ENCODE data around the gene AMBN.
A peak's percentile ranks its signal among the peaks of the same experiment; 100 is the strongest.

AMBN gene

GRCh38 chr4:70600305-70600704 lies 8.2 kb downstream of the AMBN start:
- Mint-ChIP-seq H3K4me1 (peaks cover 6% of the 10 kb centered on the region), H3K27me3 (peaks cover 2% of the 10 kb centered on the region), H3K36me3 (no peaks in the 10 kb centered on the region), H3K4me3 (no peak overlapping the region), H3K9me3 (no peaks in the 10 kb centered on the region), H3K27ac (no peak overlapping the region)
- ATAC-seq = no peak

- no peak for ATAC-seq
- no peaks in the 10 kb centered on the region for H3K27me3 Mint-ChIP-seq
- H3K27ac Mint-ChIP-seq = no peak overlapping the region
- peaks cover 6% of the 10 kb centered on the region for H3K4me1 Mint-ChIP-seq
- no peak overlapping the region for H3K4me3 Mint-ChIP-seq
- H3K36me3 Mint-ChIP-seq = no peaks in the 10 kb centered on the region
- no peaks in the 10 kb centered on the region for H3K9me3 Mint-ChIP-seq
Measured at GRCh38 chr4:70600977-70601376, 8.9 kb downstream of the AMBN start.

- Mint-ChIP-seq H3K27ac (no peak overlapping the region), H3K36me3 (no peaks in the 10 kb centered on the region), H3K4me1 (peaks cover 6% of the 10 kb centered on the region), H3K4me3 (no peak overlapping the region), H3K9me3 (no peaks in the 10 kb centered on the region), H3K27me3 (no peaks in the 10 kb centered on the region)
- peak; percentile 84 for ATAC-seq
Measured at GRCh38 chr4:70601422-70602039, 9.5 kb downstream of the AMBN start.

DNA sequence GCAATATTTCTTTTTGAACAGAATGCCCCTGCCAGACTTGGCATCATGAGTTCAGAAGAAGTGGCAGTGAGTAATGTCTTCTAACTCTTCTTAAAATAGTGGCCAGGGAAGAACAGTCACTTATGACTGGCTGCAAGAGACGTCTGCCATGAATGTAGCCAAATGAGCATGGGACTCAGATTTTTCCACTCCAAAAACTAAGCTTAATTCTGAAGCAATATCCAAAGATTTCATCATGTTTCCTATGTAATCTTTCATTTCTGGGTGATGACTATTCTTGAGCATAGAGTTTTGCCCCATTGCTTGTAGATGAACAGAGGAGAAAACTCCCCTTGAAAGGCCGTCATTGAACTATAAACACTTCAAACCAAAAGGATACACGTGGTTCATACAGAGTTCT lies 11.8 kb downstream of the AMBN start:
- no peak overlapping the region for H3K27ac Mint-ChIP-seq
- H3K4me3 Mint-ChIP-seq = no peak overlapping the region
- no peaks in the 10 kb centered on the region for H3K9me3 Mint-ChIP-seq
- peaks cover 6% of the 10 kb centered on the region for H3K4me1 Mint-ChIP-seq
- ATAC-seq = no peak
- no peaks in the 10 kb centered on the region for H3K36me3 Mint-ChIP-seq
- no peaks in the 10 kb centered on the region for H3K27me3 Mint-ChIP-seq

GRCh38 chr4:70606459-70606858 lies 14.4 kb downstream of the AMBN start:
- Mint-ChIP-seq H3K36me3 (no peaks in the 10 kb centered on the region), H3K27me3 (no peaks in the 10 kb centered on the region), H3K9me3 (no peaks in the 10 kb centered on the region), H3K4me1 (peaks cover 1% of the 10 kb centered on the region), H3K27ac (no peak overlapping the region), H3K4me3 (no peak overlapping the region)
- no peak for ATAC-seq

GRCh38 chr4:70607334-70607853 lies 15.3 kb downstream of the AMBN start:
- Mint-ChIP-seq H3K36me3 (no peaks in the 10 kb centered on the region), H3K27ac (no peak overlapping the region), H3K4me1 (no peaks in the 10 kb centered on the region), H3K4me3 (no peak overlapping the region), H3K27me3 (no peaks in the 10 kb centered on the region), H3K9me3 (no peaks in the 10 kb centered on the region)
- no peak for ATAC-seq

GRCh38 chr4:70608324-70608723 lies 16.3 kb downstream of the AMBN start:
- Mint-ChIP-seq H3K27me3 (no peaks in the 10 kb centered on the region), H3K27ac (no peak overlapping the region), H3K4me1 (peaks cover 3% of the 10 kb centered on the region), H3K9me3 (no peaks in the 10 kb centered on the region), H3K36me3 (no peaks in the 10 kb centered on the region), H3K4me3 (no peak overlapping the region)
- ATAC-seq = no peak

DNA sequence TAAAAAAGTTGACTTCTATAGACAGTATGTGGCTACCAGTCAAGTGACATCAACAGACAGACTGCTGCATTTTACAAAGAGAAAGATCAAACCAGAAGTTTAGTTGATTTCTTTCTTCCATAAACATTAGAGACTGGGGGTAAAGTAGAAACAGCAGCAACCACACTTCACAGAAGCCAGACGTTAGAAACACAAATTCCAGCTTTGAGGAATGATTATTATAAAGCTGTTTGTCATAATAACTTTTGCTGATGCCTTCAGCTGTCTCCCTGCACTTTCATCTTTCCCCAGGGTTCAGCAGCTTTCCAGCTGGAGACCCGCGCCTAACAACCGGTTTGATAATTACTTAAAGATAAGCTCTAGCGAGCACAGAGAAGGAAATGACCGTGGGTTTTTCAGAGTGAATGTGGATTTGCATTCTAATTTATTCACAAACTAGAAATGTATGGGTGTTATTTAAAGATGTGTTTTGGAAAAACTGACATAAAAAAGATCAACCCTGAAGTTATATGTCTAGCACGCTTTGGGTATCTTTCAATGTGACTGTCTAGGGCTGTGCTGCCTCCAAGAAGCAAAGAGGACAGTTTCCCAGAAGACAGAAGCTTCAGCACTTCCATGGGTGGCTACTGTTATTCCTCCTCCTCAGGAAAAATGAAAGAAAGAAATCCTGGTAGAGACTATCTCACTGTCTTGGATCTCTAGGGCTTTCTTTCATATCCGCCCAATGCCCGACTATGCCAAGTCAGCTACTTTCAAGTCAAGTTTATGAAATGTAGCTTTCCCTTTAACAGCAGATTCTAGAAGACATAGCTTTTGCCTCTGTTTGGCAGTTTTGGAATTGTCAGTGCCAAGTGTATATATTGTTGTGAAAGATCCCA lies 21.5 kb downstream of the AMBN start:
- peaks cover 5% of the 10 kb centered on the region for H3K36me3 Mint-ChIP-seq
- peak overlapping the region; percentile 74 for H3K27ac Mint-ChIP-seq
- peaks cover 33% of the 10 kb centered on the region for H3K4me1 Mint-ChIP-seq
- H3K4me3 Mint-ChIP-seq = peak overlapping the region; percentile 68
- H3K9me3 Mint-ChIP-seq = no peaks in the 10 kb centered on the region
- no peaks in the 10 kb centered on the region for H3K27me3 Mint-ChIP-seq
- peak; percentile 77 for ATAC-seq

DNA sequence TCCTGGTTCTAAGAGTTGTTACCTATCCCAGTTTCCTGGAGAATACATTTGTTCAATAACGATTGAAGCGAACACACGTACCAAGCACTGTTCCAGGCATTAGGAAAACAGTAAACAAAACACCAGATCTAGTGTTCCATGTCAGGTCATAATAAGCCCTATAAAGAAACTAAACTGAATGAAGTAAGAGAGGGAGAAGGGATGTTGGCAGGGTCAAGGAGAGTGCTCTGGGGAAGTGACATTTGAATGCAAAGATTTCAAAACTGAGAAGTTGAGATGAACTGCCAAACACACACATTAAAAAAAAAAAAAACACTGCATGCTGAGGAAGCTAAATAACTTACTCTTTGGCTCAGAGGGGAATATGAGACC lies 22.1 kb downstream of the AMBN start:
- H3K27ac Mint-ChIP-seq = peak overlapping the region; percentile 74
- H3K4me3 Mint-ChIP-seq = peak overlapping the region; percentile 68
- H3K27me3 Mint-ChIP-seq = no peaks in the 10 kb centered on the region
- ATAC-seq = no peak
- H3K9me3 Mint-ChIP-seq = peaks cover 3% of the 10 kb centered on the region
- peaks cover 11% of the 10 kb centered on the region for H3K36me3 Mint-ChIP-seq
- H3K4me1 Mint-ChIP-seq = peaks cover 33% of the 10 kb centered on the region

GRCh38 chr4:70619288-70619687 lies 27.2 kb downstream of the AMBN start:
- H3K4me3 Mint-ChIP-seq = no peak overlapping the region
- H3K27ac Mint-ChIP-seq = no peak overlapping the region
- H3K4me1 Mint-ChIP-seq = peaks cover 21% of the 10 kb centered on the region
- peaks cover 3% of the 10 kb centered on the region for H3K9me3 Mint-ChIP-seq
- peaks cover 14% of the 10 kb centered on the region for H3K36me3 Mint-ChIP-seq
- no peak for ATAC-seq
- H3K27me3 Mint-ChIP-seq = no peaks in the 10 kb centered on the region

- peaks cover 3% of the 10 kb centered on the region for H3K9me3 Mint-ChIP-seq
- H3K27me3 Mint-ChIP-seq = no peaks in the 10 kb centered on the region
- H3K27ac Mint-ChIP-seq = no peak overlapping the region
- no peak for ATAC-seq
- H3K4me1 Mint-ChIP-seq = peaks cover 19% of the 10 kb centered on the region
- H3K36me3 Mint-ChIP-seq = peaks cover 14% of the 10 kb centered on the region
- no peak overlapping the region for H3K4me3 Mint-ChIP-seq
Measured at GRCh38 chr4:70619778-70620177, 27.7 kb downstream of the AMBN start.

DNA sequence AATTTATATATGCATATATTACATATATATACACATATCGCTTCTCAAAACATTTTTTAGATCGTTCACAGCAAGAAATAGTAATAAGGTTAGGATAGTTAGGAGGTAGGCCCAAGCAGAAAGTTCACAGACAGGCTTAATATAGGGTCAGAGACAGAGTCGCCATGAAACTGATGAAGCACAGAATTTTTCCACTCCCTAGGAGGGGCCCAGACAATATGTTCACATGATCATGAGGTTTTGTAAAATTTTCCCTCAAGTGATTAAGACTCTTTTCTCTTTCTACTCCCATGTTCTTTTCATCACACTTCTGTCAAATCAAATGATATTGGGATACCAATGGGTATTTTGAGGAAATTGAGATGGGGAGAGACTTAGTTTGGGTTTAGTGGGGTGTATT lies 31.3 kb downstream of the AMBN start:
- H3K36me3 Mint-ChIP-seq = peaks cover 11% of the 10 kb centered on the region
- no peaks in the 10 kb centered on the region for H3K4me1 Mint-ChIP-seq
- H3K27me3 Mint-ChIP-seq = no peaks in the 10 kb centered on the region
- no peak overlapping the region for H3K27ac Mint-ChIP-seq
- peaks cover 3% of the 10 kb centered on the region for H3K9me3 Mint-ChIP-seq
- ATAC-seq = no peak
- no peak overlapping the region for H3K4me3 Mint-ChIP-seq

DNA sequence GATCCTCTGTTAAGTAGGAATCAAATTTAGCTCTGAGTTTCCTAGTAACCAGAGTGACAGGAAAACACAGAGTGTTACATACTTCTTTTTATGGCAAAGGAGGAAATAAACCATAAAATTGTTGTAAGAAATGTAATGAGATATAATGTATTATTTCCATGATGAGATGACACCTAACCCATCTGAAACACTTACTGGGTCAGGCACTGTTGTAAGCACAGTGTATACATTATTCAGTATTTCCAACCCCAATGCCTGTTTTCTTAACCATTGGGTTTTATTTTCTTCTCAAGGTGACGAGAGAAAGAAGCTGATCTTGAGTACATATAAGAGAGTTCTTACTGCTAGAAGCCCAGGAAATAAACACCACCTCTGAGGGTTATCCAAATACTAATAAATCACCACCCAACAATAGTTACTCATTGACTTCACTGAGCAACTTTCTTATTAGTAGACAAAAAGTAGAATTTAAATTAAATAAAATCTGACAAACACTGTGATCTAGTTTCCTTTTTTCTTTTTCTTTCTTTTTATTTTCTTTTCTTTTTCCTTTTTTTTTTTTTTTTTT lies 32.3 kb downstream of the AMBN start:
- Mint-ChIP-seq H3K4me1 (no peaks in the 10 kb centered on the region), H3K36me3 (peaks cover under 1% of the 10 kb centered on the region), H3K9me3 (no peaks in the 10 kb centered on the region), H3K27me3 (no peaks in the 10 kb centered on the region), H3K27ac (no peak overlapping the region), H3K4me3 (no peak overlapping the region)
- no peak for ATAC-seq

DNA sequence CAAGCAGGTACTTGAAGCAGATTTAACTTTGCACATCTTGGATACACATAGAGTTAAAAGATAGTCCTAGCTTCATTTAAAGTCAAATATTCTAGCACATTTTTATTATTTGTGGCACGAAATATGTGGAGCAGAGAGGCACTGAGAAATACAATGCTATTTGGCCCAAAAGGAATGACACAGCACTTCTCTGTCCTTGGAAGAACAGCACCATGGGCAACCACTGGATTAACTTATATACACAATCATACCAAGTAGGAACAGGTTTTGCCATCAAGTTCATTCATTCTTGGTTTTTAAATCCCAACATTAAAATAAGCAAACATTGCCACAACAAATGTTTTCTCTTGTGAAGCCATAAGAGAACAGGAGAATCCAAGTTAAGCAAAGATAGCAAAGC lies 35.6 kb downstream of the AMBN start:
- no peaks in the 10 kb centered on the region for H3K9me3 Mint-ChIP-seq

DNA sequence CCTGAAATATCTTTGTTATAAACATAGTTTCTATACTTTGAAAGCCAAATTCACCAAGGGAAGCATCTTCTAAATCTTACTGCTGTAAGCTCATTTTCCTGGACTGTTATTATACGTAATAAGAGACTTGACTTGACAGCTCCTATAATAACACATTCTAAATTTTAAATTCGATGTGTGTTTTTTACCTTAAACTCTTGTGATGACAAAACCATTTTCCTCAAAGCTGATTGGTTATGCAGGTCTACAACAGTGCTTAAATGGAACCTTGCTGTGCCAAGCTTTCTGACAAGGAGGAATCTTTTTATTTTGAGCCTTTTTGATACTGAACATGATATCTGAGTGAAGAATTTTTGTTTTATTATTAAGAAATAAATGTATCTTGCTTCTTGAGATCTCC lies 36.4 kb downstream of the AMBN start, which contains the start of gene ENAM:
Gene ENAM, plus strand, starts transcription at position 301 of the 400 bp plus-strand sequence. CDS start 757 bp downstream, outside the sequence.
- H3K9me3 Mint-ChIP-seq = no peaks in the 10 kb centered on the region
- ATAC-seq = no peak
- H3K27me3 Mint-ChIP-seq = no peaks in the 10 kb centered on the region
- peak within 1 kb of the TSS; percentile 47 for H3K27ac Mint-ChIP-seq
- H3K4me1 Mint-ChIP-seq = no peaks in the 10 kb centered on the region
- no peak within 1 kb of the TSS for H3K4me3 Mint-ChIP-seq
- no peaks in the 10 kb centered on the region for H3K36me3 Mint-ChIP-seq

More for the DNA sequence above, 35.6 kb downstream of the AMBN start:
- no peak for ATAC-seq
- H3K27ac Mint-ChIP-seq = no peak overlapping the region
- no peaks in the 10 kb centered on the region for H3K36me3 Mint-ChIP-seq
- no peak overlapping the region for H3K4me3 Mint-ChIP-seq
- no peaks in the 10 kb centered on the region for H3K27me3 Mint-ChIP-seq
- no peaks in the 10 kb centered on the region for H3K4me1 Mint-ChIP-seq
